ENCODE data around the gene BAZ1A.

- TF ChIP-seq CTCF (conservative IDR thresholded peaks at IDR 0.05; ENCODE audit: low read depth in 2 of 2) (no peak), POLR2AphosphoS5 (IDR thresholded peaks at IDR 0.05; ENCODE audit: low read depth) (no peak)
Observed at GRCh38 chr14:34755215-34755614, 119.9 kb downstream of the BAZ1A start.
